ENCODE results near the gene BBX.

DNA sequence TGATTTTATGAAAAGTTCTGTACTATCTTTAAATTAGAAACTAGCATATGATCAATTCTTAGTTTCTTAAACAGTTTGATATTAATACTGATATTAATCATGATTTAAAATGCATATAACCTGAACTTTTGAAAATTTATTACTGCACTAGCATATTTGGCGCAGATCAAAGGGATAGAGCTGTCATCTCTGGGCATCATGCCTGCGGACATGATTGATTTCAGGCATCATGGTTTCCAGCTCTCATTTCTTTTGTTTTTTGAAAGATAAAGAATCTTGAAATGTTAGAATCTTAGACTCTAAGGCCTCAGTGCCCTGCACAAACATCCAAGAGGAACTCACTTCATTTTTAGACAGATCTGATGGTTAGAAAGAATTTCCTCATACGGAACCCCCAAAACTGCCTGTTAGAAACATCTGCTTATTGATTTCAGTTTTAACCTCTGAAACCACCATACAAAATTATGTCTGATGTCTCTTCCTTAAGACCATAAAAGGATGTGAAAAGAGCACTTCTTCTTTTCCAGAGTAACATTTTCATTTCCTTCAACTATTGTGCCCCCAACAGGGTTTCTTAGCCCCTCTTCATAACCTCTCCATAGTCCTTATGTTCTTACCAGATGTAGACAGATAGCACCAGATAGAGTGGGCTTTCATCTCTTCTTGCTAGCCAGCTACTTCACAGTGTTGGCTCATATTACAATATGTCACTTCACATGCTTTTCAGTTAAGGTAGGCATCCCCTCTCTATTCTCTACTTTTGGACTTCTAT lies 110.8 kb downstream of the BBX start:
- TF ChIP-seq CTCF (IDR thresholded peaks at IDR 0.05), result no peak
- no peak for TF ChIP-seq POLR2A (IDR thresholded peaks at IDR 0.05)

All from lower leg skin (tissue), 3 donors.